DMS53 treated with DMSO at 0.1 percent for 48 hours (cell line): ENCODE data around the gene KCNF1.

Source experiments
- DNase-seq: peaks from one replicate; lab custom pipeline; 2025; ENCODE audit not compliant: unreplicated experiment; lab: John Stamatoyannopoulos, UW

The KCNF1 gene

GRCh38 chr2:10879624-10880585 lies 31.8 kb upstream of the KCNF1 start:
- DNase-seq, result no peak

- DNase-seq, result no peak
Observed at GRCh38 chr2:10880586-10881321, 31.0 kb upstream of the KCNF1 start.

DNA sequence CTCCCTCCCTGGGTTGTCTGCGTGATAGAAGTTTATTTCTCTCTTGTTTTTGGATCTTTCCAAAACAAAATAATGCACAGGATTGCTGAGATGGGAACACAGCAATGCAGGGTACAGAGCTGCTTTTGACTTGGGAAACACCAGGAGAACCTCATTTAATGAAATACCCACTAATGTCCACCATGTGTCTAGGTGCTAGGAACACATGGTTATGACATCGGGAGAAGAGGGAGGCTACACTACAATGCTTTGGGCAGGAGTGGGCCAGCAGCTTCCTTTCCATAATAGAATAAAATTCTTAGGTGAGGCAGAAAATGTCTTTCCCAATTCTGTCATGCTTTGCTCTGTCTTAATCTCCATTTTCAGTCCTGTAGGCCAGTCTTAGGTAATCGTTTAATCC lies 29.2 kb upstream of the KCNF1 start:
- no peak for DNase-seq

GRCh38 chr2:10883066-10883465 lies 28.7 kb upstream of the KCNF1 start:
- no peak for DNase-seq

- no peak for DNase-seq
Observed at GRCh38 chr2:10883801-10884478, 27.8 kb upstream of the KCNF1 start.

DNA sequence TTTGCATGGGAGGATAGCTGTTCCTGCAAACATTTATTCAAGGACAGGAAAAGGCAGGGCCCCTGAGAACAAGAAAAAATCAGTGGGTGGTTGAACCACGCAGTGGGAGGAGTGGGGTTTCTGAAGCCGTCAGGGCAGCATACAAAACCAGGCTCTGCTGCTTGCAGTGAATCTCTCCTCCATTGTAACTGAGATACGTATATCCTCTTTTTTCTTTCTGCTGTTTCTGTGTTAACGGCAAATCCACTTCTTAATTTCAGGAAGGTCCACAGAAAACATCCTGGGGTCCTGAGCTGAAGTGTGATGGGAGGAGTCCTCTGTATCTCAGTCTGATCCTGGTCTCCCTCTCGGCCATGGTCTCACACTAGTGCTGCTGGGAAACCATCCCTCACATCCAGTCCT lies 27.2 kb upstream of the KCNF1 start:
- DNase-seq, result no peak

GRCh38 chr2:10885094-10885860 lies 26.5 kb upstream of the KCNF1 start:
- DNase-seq, result no peak

GRCh38 chr2:10887476-10887875 lies 24.3 kb upstream of the KCNF1 start:
- no peak for DNase-seq

DNA sequence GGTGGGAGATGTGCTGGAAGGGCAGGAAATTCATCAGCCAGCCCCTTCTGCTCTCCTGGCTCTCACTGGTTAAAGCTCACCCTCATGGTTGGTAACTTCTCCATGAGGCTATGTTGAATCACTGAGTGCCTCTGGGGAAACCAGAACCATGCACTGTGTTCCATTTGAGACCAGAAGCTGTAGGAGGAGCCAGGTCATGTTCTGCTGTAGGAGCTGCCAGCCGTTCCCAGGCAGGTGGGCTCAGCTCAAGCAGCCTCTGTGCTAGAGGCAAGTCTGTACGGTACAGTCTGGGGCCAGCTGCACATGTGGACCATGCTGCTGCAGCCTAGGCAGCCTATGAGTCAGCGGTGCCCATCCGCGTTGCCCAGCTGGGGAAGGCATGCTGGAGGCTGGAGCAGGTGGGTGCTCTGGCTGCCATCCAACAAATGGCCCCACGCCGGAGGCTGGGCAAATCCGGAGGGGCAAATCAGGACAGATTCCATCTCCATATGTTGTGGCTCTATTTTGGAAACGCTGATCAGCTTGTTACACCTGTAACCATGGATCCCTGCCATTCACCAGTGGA lies 22.0 kb upstream of the KCNF1 start:
- no peak for DNase-seq

DNA sequence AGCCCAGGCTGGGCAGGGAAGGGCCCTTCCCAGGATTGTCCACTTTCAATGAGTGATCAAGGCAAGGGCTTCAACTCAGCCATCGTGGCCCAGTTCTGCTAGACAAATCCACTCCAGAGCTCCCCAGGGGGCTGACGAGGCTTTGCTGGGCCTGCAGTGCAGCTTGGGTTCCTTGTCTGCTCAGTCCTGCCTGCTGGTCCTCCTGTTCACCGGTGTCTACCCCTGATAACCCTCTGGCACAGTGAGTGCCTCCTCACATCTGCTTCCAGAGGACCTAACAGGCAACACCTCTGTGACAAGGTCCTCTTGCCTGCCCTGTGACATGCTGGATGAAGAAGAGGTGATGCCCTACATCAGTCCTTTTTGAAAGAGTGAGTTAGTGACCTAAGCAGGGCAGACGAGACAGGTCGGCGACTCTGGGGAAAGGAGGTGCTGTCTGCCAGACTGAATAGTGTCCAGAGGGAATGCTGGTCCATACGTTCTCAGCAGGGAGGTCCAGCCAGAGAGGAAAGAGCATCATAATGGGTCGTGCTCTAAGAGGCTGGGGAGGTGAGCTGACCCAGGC lies 20.9 kb upstream of the KCNF1 start:
- DNase-seq, result no peak

- DNase-seq, result no peak
Observed at GRCh38 chr2:10891390-10891789, 20.3 kb upstream of the KCNF1 start.

GRCh38 chr2:10891848-10892247 lies 19.9 kb upstream of the KCNF1 start:
- no peak for DNase-seq

- DNase-seq, result no peak
Observed at GRCh38 chr2:10892316-10892715, 19.4 kb upstream of the KCNF1 start.

GRCh38 chr2:10892796-10893350 lies 18.9 kb upstream of the KCNF1 start:
- DNase-seq, result no peak

- DNase-seq, result no peak
Observed at GRCh38 chr2:10894264-10894935, 17.3 kb upstream of the KCNF1 start.

- DNase-seq, result no peak
Observed at GRCh38 chr2:10895231-10895630, 16.5 kb upstream of the KCNF1 start.

DNA sequence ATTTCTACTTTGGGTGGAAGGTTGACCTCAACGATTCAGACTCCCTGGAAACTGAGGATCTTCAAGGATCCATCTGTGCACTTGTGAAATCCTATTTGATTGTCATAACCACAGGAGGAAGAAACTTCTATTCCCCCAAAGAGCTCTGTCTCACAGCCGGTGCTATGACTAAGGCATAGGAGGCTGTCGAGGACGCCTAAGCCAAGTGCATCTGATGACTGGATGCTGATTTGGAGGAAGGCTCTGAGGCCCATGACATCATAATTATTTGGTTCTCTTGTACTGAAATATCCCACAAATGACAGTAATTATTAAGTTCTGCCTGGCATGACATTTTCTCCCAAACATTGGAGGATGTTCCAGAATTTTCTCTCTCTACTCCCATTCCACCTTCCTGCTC lies 13.8 kb upstream of the KCNF1 start:
- no peak for DNase-seq

- DNase-seq, result no peak
Observed at GRCh38 chr2:10900216-10901109, 11.3 kb upstream of the KCNF1 start.
